HG03103 (cell line): ENCODE results near the gene EFEMP1.

Experiments used
- ATAC-seq: cut with Tn5 transposase; IDR thresholded peaks from one replicate; pipeline ENCODE4 v1.9.1; 2021; ENCODE audit warnings: low read depth; ENCODE audit not compliant: unreplicated experiment

EFEMP1 gene

DNA sequence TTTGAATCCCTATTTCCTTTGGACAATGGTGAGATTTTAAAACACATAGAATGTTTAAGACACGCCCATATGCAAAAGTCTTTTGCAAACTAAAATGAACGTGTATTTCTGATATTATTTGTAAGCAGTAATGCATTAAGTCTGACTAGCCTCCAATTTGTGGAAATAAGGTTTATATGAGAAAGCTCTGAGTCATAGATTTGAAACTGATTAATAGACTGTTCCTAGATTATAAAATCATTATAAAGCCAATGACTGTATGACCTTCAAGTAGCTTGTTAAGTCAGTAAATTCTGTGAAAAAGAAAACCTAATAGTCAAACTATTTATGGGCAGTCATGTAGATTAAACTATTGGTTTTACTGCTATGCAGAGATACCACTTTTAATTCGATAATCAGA, 12.8 kb upstream of the EFEMP1 start:
- no peak for ATAC-seq

DNA sequence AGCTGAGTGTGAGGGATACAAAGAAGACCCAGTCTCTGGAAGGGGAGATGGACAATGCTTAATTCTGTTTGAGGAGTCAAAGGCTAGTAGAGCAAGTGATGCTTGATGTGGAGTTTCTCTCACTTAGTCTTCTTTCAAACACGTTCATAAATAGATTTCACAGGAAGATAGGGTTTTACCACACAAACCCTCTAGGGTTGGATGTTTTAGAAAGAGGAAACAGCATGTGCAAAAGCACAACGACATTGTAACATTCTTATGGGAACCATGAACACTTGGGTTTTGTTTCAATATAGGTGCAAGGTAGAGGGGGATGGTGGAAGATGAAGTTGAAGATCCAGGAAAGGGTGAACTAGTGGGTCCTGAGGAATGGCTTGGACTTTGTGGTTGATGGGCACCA, 10.8 kb upstream of the EFEMP1 start:
- no peak for ATAC-seq

DNA sequence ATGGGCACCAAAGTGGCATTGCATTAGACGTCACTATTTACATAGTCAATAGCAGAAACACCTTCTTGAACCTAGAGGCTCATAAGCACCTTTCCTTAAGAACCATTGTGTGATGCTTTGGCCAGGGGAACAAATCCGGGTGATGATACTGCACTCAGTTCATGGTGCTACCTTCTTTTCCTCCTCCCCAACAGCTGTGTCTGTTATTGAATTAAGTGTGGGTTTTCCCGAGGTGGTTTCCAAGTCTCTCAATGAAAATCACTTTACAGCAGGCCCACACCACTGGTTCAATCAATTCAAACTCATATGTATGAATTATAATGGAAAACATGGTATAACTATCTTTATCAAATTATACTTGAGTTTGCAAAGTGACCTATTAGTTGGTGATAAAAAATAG, 9.3 kb upstream of the EFEMP1 start:
- ATAC-seq, result no peak

DNA sequence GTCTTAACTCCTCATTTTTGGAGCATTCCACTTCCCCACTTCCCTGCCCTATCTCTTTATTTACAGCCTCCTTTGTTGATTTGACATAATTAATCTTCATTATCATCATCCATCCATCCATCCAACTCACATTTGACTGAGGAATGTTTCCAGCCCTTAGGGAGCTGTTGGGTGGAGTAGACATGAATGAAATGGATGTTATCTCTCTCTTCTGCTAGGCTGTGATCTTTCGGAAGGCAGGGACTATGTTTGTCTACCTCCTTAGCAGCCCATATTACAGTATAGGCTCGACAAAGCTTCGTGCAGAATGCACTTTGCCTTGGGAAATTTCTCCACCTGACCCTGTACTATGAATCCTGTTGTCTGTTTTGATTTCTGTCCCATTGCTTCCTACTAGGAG, 7.7 kb upstream of the EFEMP1 start:
- no peak for ATAC-seq

DNA sequence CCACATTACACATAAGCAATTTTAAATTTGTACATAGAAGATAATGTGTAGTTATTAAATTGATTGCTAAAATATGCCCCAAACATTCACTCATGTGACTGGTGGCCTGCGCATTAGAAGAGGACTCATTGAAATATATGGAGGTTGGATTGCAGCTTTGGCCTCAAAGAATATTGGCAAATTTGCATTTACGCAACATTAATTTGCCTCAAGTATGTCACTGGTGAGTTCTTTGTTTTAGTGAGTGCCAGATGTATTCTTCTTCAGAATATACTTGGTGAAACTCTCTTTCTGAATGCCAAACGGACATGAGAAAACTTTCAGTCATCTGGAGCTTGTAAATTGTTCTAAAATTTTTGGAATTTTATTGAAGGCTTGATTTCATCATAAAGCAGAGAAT, 5.9 kb upstream of the EFEMP1 start:
- ATAC-seq, result no peak

DNA sequence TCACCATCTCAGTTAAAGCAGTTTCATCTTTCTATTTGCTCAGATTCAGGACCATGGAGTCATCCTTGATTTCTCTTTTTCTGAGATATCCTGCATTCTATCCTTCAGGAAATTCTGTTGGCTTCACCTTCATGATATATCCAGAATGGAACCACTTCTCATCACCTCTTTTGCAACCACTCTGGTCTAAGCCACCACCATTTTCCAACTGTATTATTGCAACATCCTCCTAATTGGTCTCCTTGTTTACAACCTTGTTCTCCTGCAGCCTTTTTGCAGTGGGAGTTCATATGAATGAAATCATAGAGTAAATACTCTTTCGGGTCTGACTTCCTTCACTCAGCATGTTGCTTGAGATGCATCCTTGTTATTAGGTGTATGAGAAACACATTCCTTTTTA, 3.4 kb upstream of the EFEMP1 start:
- ATAC-seq, result no peak

DNA sequence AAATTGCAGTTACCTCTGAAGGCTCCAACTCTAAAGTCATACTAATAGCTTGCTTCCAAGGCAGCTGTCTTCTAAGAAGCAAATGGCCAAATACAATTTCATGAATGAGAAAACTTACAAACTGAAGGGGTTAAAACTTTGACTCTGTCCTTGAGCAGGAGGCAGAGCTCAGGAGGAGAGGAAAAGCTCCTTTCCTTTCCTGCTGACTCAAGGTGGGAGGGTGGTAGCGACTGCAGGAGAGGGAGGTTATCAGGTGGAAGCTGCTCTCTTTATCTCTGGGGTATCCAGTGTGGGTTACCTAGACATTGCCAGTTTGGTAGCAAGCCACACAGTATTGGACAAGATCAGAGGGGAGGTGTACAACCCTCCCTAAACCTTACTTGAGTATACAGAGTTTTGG, 2.7 kb upstream of the EFEMP1 start:
- no peak for ATAC-seq

DNA sequence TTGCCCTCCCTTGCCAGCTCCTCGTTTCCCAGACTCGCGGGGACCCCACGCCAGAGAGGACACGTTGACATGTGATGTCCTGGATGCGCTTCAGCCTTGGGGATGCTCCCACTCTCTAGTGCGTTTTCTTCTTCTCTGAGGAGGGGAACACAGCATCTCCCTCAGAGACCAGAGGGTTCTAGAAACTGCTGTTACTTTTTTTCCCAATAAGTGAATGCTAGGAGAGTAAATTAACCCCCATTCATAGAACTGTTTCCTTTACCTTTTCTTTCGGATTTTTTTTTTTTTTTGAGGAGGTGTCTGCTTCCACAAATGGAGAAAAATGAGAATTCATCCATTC, 370 bp upstream of the EFEMP1 start:
- ATAC-seq, result no peak

DNA sequence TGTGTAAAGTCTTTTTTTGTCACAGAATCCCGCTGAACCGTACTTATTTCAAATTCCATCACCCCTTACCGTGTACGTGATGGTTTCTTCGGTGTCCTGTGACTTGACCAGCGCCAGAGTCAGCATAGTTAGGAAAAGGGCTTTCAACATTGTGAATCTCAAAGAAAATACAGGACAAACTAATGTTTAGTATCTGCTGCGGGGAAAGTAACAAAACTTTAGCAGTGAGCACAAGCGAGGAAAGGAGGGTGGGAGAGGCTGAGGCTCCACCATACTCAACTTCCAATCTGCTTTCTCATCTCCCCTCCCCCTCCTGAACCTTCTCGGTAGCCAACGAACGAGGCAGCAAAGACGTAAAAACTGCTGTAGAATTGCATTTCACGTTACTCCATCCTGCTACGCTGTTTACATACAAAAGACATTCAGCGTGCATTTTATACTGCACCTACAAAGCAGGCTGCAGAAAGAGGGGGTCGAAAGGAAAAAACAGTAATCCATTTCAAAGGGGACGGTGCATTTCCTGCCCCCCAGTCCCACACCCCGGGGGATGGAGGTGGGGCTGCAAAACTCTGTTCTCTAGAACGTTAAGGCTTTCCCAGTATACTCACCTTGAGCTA, 1.2 kb downstream of the EFEMP1 start:
- ATAC-seq, result no peak

DNA sequence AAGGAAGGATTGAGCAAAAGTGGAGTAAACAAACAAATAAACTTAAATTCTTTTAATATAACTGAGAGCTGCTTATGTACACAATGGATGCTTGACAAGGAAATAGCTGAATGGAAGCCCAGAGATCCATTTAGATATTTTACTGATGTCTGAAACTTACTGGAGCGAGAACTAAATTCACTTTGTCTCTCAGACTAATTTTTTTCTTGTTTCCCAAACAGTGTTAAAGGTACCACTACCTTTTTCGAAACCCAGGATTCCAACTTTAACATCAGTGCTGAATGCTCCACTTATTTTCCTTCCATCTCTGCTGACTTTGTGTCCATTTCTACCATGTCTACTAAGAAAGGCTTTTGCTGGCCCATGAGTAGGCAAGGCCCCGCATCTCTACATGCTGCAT, 4.0 kb downstream of the EFEMP1 start:
- no peak for ATAC-seq

DNA sequence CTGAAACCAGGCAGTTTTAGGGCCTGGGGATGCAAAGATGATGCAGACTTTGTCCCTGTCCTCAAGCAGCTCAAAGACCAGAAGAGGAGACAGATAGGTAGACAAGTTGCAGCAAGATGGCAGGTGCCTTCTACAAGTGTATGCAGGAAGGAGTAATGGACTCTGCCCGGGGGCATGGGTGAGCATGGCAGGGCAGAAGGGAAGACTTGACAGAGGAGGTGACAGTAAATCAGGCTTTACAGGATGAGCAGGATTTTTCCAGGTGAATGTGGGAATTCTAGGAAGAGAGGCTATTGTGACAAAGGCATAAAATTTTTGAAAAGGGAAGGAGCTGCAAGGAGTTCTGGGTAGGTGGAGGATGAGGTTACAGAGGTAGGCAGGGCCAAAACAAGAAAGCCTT, 4.7 kb downstream of the EFEMP1 start:
- ATAC-seq, result no peak

DNA sequence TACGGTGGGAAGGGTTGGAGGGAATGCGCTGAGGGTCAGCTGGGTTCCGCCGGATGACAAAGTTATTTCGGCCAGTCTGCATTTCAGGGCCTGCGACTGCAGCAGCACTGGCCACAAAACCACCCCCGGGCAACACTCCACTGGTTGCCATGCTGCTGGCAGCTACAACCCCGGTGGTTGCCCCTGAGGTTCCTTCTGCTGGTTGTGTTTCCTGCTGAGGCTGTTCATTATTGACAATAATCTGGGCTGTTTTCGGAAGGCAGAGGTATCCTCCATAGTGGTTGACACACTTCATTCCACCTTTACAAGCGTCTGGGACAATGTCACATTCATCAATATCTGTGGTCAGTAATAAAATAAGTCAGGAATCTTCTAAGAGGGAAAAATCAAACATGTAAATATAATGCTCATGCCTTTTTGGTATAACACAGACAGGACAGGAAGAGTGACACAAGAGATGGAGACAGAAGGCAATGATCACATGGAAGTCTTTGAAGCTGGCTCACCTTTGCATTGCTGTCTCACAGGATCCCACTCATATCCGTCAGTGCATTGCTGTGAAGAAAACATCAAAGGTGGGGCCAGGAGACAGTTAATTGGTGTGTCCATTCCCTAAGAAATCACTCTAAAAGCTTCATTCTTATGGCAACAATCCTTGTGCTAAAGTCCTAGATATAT, 5.7 kb downstream of the EFEMP1 start:
- ATAC-seq, result no peak

DNA sequence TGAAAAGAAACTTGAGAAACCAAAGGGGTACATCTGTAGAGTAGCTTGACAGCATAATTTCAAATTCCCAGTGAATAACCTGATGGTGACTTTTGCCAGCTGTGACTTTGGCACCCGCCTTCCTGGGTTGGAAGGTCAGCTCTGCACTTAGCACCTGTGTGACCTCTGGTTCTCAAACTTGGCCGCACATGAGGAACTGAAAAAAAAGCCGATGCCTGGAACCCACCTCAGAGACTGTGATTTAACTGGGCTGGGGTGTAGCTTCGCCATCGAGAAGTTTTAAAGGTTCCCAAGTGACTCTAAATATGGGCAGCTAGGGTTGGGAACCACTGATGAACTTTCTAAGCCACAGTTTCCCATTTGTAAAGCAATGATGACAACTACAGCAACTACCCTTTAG, 6.5 kb downstream of the EFEMP1 start:
- no peak for ATAC-seq

DNA sequence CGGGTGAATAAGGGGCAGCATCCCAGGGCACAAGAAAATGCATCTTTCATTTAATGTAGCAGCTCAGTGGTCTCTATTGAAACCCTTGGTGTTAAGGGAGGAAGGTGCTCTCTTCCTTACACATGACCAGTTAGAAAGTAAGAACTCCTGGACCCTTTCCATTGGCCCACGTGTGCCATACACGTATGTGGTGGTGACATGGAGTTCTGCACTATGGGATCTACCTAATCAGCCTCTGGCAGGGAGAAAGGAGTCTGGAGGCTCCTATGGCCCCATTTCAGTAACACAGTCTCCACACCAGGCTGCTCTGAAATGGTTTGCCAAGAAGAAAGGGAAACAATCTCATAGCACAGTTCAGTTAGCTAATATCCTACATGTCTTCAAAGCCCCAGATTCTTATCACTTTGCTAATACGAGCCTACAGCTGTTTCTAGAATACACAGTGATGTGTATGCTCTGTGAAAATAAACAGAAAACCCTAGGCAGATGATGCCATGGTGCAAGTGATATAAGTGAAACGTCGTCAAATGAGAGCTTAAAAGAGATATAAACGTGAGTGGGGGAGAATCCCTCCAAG, 7.0 kb downstream of the EFEMP1 start:
- no peak for ATAC-seq

DNA sequence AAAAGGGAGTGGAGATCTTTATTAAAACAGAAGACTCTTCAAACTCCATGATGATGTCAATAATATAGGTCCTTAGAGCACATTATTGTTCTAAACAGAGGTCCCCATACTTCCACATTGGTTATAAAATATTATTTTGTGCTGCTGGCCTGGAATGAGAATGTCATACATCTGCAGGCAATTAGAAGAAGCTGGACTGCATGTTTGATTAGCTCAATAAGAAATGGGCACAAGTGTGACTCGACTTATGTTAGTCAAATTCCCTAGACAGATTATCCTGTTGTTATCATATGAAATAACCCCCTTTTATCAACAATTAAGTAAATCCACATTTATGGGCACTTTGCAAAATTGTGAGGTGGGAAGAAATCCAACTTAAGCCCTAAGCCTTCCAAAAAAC, 8.8 kb downstream of the EFEMP1 start:
- ATAC-seq, result no peak

DNA sequence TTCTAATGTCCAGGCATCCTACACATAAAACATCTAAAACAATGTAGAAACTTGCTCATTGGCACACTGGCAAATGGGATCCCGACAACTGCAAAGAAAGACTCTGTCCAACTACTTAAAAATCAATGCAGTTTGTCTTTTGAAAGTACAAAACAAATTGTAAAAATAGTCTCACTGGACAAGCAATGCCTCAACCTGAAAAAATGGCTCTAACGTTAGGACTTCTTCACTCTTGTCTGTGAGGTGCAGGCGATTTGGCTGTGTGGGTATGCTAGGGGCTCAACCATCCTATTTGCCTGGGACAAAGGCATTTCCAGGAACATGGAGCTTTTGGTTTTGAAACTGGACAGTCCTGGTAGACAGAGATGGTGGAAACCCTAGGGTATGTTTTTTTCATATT, 10.7 kb downstream of the EFEMP1 start:
- no peak for ATAC-seq

DNA sequence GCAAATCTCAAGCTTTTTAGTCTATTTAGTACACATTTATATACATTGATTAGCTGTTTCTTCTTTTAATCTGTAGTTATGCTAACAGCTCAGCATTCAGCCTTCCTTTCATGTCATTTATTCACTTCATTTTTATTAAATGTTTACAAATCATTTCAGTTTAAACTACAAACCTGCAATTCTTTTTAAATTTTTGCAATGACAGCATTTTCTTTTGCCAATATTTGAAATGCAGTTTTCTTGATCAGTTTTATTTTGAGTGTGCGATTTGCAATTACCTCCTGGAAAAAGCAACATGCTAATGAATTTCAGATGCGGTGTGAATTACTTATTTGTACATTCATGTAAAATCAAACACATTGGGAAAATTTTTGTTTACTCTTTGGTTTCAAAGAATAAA, 13.5 kb downstream of the EFEMP1 start:
- no peak for ATAC-seq

DNA sequence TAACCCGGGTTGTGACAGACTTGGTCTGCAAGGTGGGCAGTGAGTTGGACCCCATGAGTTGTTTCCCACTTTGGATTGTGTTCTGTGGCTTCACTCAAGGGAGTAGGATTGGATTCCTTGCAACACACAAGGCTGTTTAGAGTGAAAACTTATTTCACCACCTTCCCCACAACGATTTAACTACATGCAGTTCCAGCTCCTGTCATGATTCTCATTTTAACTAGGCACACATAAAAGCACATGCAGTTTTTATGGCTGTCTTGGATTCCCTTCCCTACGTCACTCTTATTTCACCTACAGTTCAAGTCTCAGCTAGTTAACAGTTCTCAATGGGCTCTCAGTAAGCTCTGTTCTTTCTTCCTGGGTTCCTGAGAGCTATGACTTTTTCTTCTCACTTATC, 15.9 kb downstream of the EFEMP1 start:
- no peak for ATAC-seq

DNA sequence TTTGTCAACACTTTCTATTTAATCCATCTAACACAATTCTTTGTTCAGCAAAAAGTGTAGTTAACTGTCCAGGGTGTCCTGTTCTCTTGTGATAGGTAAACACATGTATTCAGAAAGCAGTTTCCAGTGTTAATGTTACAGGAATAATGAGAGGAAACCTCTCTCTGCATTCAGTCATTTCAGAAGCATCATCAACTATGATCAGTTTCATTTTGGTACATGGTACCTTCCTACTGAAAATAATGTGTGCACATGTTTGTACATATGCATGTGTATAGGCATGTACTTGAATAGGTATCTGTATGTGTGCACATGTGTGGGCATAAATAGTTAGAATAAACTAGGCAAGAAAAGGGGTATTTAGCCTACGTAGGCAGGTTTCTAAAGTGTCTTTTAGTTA, 16.6 kb downstream of the EFEMP1 start:
- ATAC-seq, result no peak

DNA sequence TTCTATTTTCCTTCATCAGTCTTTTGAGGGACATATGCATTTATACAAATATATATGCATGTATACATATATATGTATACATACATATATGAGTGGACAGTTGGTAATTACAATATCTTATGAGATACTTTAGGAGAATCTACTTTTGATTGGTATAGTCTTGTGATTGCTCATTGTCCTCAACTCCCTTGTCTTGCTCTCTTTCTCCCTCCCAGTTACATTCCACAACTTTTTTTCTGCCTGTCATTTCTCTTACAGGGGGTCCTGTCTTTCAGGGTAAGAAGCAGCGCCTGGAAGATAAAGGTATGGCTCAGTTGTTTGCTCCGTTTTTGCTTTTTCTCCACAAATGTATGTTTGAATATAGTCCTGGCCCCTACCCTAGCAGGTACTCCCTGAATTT, 19.9 kb downstream of the EFEMP1 start:
- no peak for ATAC-seq

DNA sequence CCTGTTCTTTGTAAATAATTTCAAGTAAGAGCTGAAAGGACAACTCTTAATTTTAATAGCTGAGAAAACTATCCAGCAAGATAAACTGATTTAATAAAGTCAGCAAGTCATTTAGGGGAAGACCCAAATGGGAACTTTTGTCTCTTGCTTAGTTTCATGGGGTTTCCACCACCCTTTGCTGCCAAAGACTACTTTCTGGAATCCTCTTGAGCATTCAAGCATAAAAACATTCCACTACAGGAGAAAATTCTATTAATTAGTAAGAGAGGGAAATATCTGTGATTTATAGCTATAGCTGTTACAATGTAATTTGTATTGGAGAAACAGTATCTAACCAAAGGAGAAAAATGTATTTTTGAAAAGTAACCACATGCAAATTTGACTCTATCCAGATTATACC, 20.6 kb downstream of the EFEMP1 start:
- no peak for ATAC-seq

DNA sequence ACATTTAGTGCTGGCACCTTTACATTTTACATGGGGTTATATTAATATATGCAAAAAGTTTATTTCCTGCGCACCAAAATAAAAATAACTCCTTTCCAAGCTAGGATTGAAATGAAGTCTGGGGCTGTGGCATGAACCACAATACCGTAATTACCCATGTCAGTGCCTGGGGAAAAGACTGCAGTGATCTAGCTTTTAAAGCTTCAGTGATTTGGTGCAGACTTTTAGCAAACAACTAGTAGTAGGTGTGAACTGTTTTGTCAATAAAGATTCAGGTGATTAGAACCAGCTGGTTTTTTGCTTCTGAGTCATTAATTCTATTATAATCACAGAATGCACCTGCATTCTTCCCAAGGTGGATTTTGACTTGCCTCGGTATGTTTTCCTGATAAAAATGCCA, 21.2 kb downstream of the EFEMP1 start:
- ATAC-seq, result no peak

DNA sequence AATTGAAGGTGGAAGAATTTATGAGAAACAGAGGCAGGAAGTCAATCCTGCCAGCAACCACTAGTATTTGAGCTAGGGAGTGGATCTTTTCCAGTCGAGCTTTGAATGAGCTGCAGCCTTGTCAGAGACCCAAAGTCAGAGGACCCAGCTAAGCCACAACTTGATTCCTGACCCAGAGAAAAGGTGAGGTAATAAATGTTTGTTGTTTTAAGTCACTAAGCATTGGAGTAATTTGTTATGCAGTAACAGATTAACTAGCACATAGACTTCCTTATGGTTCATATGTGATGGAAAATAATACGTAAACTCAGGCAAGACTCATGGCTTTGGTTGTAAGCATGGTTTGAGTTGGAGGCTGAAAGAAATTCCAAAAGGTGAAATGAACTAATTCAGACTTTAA, 21.6 kb downstream of the EFEMP1 start:
- no peak for ATAC-seq
